Ovary (tissue), 9 donors: ENCODE data around the gene RUFY3. TPM values are rescaled to one million over a fixed set of nuclear protein-coding genes. Genes with fewer than 3 reads are reported as not detected.
"Not testable (repeated sequence)": the region's sequence is repeated elsewhere in the genome, so short reads cannot be mapped to it uniquely, and the experiment has no call there.

ENCODE experiments used
- DNase-seq, 5 donors: peaks; one replicate each; pipeline ENCODE4 v3.0.0-alpha.2; 2019 to 2020
- H3K27ac ChIP-seq, 2 donors: fragments of 200-600 bp; one replicate each; pipeline versions ENCODE4 v1.5.1 to v1.8.0; 2019 to 2022
- H3K27me3 ChIP-seq: fragments of 200-600 bp; one replicate; pipeline ENCODE4 v1.8.0; 2022
- H3K36me3 ChIP-seq: fragments of 200-600 bp; sonication (generic); one replicate; pipeline ENCODE4 v1.5.1; 2019
- H3K4me1 ChIP-seq: one replicate; pipeline ENCODE4 v1.8.1; 2013; ENCODE audit warnings: mild to moderate bottlenecking, moderate library complexity; ENCODE audit not compliant: insufficient read depth
- H3K4me3 ChIP-seq: fragments of 200-600 bp; sonication (generic); one replicate; pipeline ENCODE4 v1.5.1; 2017
- H3K9me3 ChIP-seq, 2 donors: fragments of 200-600 bp in 1 of 2; sonication (generic) in 1 of 2; one replicate each; pipeline versions ENCODE4 v1.5.1 to v1.8.1; 2013 to 2019; ENCODE audit warnings: mild to moderate bottlenecking in 1 of 2, moderate library complexity in 1 of 2
- EP300 ChIP-seq: sonication (generic); formaldehyde crosslinking; IDR thresholded peaks from one replicate; pipeline ENCODE4 v1.6.1; 2017; ENCODE audit warnings: antibody characterized with exemption
- POLR2A ChIP-seq: fragments of 450-650 bp; IDR thresholded peaks from one replicate; pipeline ENCODE4 v1.6.1; 2017; ENCODE audit warnings: antibody characterized with exemption, mild to moderate bottlenecking, moderate library complexity
- WGBS, 3 donors: extraction: QIAGEN DNeasy Blood & Tissue Kit in 1 of 3; methylation state at CpG; one replicate each; pipeline versions ENCODE4 v1.1.5 to v1.1.7; 2013 to 2017; 5-methylcytosine and 5-hydroxymethylcytosine counted together
- intact Hi-C, 4 donors: fragments of 100-400 bp; cut with DNase I; formaldehyde crosslinking; loops; one replicate each; pipeline versions ENCODE4 v1.11.0 to v1.15.1; 2022 to 2023
- polyA plus RNA-seq, 2 donors: library from polyadenylated mRNA; stranded (reverse); fragments of 200-250 nt in 1 of 2; fragments of 350-450 nt in 1 of 2; fragmentation: Illumina TruSeq in 1 of 2; extraction: RNeasy Lipid Tissue Mini Kit (QIAGEN cat#74804) in 1 of 2; gene quantifications; one replicate each; pipeline ENCODE4 v1.2.3, GENCODE V29; 2013 to 2014
- total RNA-seq, 7 donors: library from RNA; depleted of rRNA in 2 of 7; stranded (reverse); fragments of >200 nt in 2 of 7; fragmentation: NEBNext Ultra II Directional in 3 of 7; extraction: Animal tissue kit (Norgen Biotek cat#: 25700) in 3 of 7; gene quantifications; one replicate each; pipeline versions ENCODE4 v1.1.0 to v1.2.4, GENCODE V29; 2016 to 2023
- TF ChIP-seq, protein P1 (sequence below), 3 donors: fragments of 450-650 bp in 2 of 3; fragments of 200-600 bp in 1 of 3; IDR thresholded peaks; one replicate each; pipeline versions ENCODE4 v1.5.1 to v1.8.0; 2016 to 2022; ENCODE audit warnings: antibody characterized with exemption in 3 of 3, mild to moderate bottlenecking in 1 of 3
- donor health status: DM: no; HTN: no; CAD: no; lungs with moderate emphysema.
- donor health status: DM: no; HTN: no; CAD: no.
- donor health status: Bipolar disorder and iron deficiency.
- donor health status: DM: yes; HTN: yes; CAD: no.
- donor health status: DM: no; HTN: no; CAD: no.
- donor health status: DM: yes; HTN: yes; CAD: no.

Gene RUFY3
- total and polyA plus RNA-seq, 9 donors = 35.2 to 84.0 (median 63.3) TPM

- intact Hi-C loops = no loop called here
- H3K36me3 ChIP-seq = no peaks in the 10 kb centered on the region
- no peak for DNase-seq
Measured at GRCh38 chr4:70760662-70761061, 38.9 kb downstream of the RUFY3 start.

DNA sequence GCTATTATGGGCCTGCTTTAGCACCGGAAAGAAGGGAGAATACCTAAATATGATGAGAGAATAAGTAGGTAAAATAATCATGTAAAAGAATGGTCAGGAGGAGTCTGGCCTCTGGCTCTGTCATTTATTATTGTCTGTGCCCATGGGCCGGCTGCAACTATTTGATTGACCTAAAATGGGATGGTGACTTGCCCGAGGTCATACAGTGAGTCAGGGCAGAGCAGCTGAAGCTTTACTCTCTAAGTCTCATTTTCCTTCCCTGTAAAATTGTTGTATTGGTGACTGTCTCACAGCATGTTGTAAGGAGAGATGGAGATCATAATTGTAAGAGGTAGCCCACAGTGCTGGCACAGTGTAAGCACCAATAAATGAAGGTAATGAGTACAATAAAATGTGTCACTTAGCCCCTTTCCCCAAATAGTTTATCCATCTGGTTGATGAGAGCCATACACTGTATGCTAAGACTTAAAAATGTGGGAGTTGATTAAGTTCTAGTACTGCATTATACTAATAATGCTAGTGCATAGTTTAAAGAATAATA is 39.6 kb downstream of the RUFY3 start:
- no peak for DNase-seq

More at GRCh38 chr4:70760662-70761061, 38.9 kb downstream of the RUFY3 start:
- H3K27me3 ChIP-seq = no peaks in the 10 kb centered on the region
- H3K4me1 ChIP-seq = no peaks in the 10 kb centered on the region
- 80 to 95% (median 94%) methylated on average over 1 of the region's 1 CpG for WGBS, 3 donors
- TF ChIP-seq, protein P1, sequence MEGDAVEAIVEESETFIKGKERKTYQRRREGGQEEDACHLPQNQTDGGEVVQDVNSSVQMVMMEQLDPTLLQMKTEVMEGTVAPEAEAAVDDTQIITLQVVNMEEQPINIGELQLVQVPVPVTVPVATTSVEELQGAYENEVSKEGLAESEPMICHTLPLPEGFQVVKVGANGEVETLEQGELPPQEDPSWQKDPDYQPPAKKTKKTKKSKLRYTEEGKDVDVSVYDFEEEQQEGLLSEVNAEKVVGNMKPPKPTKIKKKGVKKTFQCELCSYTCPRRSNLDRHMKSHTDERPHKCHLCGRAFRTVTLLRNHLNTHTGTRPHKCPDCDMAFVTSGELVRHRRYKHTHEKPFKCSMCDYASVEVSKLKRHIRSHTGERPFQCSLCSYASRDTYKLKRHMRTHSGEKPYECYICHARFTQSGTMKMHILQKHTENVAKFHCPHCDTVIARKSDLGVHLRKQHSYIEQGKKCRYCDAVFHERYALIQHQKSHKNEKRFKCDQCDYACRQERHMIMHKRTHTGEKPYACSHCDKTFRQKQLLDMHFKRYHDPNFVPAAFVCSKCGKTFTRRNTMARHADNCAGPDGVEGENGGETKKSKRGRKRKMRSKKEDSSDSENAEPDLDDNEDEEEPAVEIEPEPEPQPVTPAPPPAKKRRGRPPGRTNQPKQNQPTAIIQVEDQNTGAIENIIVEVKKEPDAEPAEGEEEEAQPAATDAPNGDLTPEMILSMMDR (IDR thresholded peaks at IDR 0.05) = no peak
- TF ChIP-seq POLR2A (no peak), EP300 (no peak)
- no peak overlapping the region for H3K27ac ChIP-seq
- no peaks in the 10 kb centered on the region for H3K9me3 ChIP-seq
- H3K4me3 ChIP-seq = no peak overlapping the region

DNA sequence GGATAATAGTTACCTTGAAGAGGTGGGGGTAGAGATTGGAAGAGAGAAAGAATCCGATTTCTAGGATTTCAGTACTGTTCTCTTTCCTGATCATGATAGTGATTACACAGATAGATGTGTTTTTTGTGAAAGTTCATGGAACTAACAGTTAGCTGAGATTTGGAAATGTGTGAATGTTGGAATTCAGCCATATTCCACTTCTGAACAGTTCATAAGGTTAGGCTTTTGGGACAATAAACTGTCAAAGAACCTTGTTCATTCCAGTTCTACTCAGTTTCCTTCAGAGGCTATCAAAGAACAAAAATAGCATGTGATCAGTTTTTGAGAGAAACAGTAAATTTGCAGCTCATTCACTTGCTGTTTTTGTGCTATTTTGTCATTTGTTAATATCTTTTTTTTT is 43.6 kb downstream of the RUFY3 start:
- TF ChIP-seq, protein P1 (IDR thresholded peaks at IDR 0.05) = no peak
- TF ChIP-seq EP300 (no peak), POLR2A (no peak)
- no peak overlapping the region for H3K4me3 ChIP-seq
- H3K9me3 ChIP-seq = no peaks in the 10 kb centered on the region
- no peak overlapping the region for H3K27ac ChIP-seq
- DNase-seq = no peak
- no peaks in the 10 kb centered on the region for H3K27me3 ChIP-seq
- H3K36me3 ChIP-seq = no peaks in the 10 kb centered on the region
- intact Hi-C loops = no loop called here
- no peaks in the 10 kb centered on the region for H3K4me1 ChIP-seq
- 90 to 98% (median 98%) methylated on average over 1 of the region's 1 CpG for WGBS, 3 donors

More for the DNA sequence above, 39.6 kb downstream of the RUFY3 start:
- Histone ChIP-seq H3K27ac (no peak overlapping the region), H3K9me3 (no peaks in the 10 kb centered on the region), H3K4me1 (no peaks in the 10 kb centered on the region), H3K36me3 (no peaks in the 10 kb centered on the region), H3K4me3 (no peak overlapping the region), H3K27me3 (no peaks in the 10 kb centered on the region)
- no peak for TF ChIP-seq EP300
- TF ChIP-seq, protein P1 (IDR thresholded peaks at IDR 0.05) = no peak
- TF ChIP-seq POLR2A = no peak
- intact Hi-C loops = no loop called here
- 87 to 94% (median 91%) methylated on average over 3 of the region's 3 CpGs for WGBS, 3 donors

DNA sequence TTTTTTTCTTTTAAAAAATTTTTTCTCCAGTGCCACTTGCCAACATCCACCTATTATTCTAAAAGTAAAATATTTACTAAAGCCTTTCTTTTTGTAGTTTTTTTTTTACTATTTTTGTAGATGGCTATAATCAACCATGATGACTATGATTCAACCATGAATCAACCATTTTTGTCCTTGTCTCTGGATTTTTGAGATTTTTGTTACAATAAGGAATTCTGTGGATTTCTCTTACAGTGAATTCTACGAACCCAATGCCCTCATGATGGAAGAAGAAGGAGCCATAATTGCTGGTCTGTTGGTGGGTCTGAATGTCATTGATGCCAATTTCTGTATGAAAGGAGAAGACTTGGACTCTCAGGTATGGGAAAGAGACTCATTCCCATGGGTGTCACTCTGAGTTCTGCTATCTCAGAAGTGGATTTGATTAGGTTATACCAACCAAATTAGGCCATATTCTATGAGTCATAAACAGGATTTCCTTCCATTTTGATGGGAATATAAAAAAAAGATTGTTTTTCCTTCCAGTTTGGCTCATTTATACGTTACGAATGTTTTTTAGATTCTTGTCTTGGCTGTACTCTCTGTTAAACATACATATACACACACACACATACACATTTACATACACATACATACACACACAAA is 46.7 kb downstream of the RUFY3 start:
- no peak for DNase-seq
- Histone ChIP-seq H3K27ac (no peak overlapping the region), H3K9me3 (no peaks in the 10 kb centered on the region), H3K27me3 (no peaks in the 10 kb centered on the region), H3K4me1 (no peaks in the 10 kb centered on the region), H3K4me3 (no peak overlapping the region), H3K36me3 (no peaks in the 10 kb centered on the region)
- 93 to 94% (median 94%) methylated on average over 3 of the region's 3 CpGs for WGBS, 3 donors
- TF ChIP-seq, protein P1 (IDR thresholded peaks at IDR 0.05) = no peak
- TF ChIP-seq EP300 (no peak), POLR2A (no peak)
- intact Hi-C loops = no loop called here

DNA sequence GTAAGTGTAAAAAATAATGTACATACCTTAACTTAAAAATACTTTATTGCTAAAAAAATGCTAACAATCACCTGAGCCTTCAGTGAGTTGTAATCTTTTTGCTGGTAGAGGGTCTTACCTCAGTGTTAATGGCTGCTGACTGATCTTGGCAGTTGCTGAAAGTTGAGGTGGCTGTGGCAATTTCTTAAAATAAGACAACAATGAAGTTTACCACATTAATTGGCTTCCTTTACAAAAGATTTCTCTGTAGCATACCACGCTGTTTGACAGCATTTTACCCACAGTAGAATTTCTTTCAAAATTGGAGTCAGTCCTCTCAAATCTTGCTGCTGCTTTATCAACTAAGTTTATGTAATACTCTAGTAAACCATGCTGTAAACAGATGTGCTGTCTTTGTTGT is 47.6 kb downstream of the RUFY3 start:
- DNase-seq, H3K4me3 ChIP-seq, H3K9me3 ChIP-seq, H3K36me3 ChIP-seq, H3K27ac ChIP-seq, intact Hi-C loops, H3K27me3 ChIP-seq, H3K4me1 ChIP-seq: not testable (repeated sequence)
- 45 to 95% (median 95%) methylated on average over 1 of the region's 1 CpG for WGBS, 3 donors
